ENCODE data around the gene TMEM271. TPM values are rescaled to one million over a fixed set of nuclear protein-coding genes. Genes with fewer than 3 reads are reported as not detected.

TMEM271 gene
- total RNA-seq, 1 donor from 2014 or later = not detected

DNA sequence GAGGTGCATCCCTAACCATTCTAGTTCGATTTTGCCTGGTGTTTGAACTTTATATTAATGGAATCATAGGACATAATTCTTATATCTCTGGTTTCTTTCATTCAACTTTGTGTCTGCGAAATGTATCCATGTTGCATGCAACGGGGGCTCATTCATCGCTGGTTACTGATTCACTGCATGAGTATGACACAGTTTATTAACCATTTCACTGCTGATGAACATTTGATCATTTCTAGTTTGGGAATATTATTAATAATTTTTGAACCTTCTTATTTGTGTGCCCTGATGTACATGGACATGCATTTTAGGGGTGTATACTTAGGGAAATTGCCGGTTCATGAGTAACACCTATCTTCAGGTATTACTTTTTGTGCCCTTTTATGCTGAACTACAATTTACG lies 5.1 kb upstream of the TMEM271 start:
- DNase-seq (ENCODE audit: low spot score) = no peak

DNA sequence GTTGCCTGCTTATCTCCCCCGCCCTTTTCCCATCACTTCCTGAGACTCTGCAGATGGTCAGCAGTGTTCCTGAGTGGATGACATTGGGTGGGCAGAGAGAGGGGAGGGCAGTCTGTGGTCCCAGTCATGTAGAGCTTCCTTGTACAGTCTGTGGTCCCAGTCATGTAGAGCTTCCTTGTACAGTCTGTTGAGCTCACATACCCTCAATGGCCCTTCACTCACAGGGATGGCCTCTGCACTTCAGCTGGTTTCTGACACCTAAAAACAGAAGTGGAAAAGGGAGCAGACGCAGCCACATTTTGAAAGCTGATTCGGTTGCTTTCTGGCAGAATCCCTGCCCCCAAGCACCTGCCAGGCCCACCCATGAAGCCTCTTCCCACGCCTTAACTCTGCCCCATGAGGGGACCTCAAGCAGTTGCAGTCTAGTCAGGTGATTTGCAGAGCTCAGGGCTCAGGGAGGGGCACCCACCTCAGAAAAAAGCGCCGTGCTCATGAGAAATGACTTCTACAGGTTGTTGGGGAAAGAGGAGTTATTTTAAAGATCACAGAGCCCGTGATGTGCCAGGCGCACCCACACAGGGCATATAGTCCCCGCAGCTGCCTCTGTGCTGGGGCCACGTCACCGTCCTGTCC lies 3.6 kb upstream of the TMEM271 start:
- DNase-seq (ENCODE audit: low spot score) = no peak

DNA sequence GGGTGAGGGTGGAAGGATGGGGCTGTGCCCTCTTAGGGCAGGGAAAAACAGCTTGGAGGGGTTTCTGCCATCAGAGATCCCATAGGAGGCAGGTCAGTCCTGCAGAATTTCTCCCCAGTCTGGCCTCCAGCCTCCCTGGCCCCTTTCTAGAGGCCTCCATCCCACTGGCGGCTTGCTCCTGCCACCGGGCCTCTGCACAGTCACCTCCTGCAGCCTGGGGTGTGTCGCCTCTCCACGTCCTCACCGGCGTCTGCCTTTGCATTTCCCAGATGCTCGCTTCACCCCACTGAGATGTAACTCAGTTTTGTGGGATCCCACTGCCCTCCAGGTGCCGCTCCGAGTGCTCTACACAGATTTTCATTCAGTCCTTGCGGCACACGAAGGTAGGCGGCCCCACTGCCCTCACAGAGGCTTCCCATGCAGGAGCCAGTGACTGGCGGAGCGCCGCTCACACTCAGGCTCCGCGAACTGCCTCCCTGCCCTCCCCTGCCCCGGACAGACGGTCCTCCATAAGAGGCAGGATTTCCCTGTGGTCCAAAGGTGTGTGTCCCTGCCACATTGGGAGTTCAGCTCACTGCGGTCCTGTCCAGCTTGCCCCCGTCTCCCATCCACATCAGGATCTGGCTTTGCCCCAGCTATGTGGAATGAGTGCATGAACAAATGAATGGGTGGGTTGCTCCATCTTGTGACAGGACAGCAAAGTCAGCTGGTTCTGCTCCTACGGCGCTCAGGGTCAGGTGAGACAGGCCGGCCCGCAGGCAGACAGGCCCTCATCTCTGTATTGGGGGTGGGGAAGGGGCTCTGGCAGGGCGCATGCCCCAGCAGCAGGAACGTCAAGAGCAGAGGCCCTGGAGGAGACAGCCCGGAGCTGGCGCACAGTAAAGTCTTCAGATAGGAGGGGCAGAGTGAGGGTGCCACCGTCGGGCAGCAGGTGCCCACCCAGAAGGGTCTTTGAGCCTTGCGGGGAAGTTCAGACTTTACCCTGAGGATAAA lies 2.7 kb upstream of the TMEM271 start:
- no peak for DNase-seq (ENCODE audit: low spot score)

DNA sequence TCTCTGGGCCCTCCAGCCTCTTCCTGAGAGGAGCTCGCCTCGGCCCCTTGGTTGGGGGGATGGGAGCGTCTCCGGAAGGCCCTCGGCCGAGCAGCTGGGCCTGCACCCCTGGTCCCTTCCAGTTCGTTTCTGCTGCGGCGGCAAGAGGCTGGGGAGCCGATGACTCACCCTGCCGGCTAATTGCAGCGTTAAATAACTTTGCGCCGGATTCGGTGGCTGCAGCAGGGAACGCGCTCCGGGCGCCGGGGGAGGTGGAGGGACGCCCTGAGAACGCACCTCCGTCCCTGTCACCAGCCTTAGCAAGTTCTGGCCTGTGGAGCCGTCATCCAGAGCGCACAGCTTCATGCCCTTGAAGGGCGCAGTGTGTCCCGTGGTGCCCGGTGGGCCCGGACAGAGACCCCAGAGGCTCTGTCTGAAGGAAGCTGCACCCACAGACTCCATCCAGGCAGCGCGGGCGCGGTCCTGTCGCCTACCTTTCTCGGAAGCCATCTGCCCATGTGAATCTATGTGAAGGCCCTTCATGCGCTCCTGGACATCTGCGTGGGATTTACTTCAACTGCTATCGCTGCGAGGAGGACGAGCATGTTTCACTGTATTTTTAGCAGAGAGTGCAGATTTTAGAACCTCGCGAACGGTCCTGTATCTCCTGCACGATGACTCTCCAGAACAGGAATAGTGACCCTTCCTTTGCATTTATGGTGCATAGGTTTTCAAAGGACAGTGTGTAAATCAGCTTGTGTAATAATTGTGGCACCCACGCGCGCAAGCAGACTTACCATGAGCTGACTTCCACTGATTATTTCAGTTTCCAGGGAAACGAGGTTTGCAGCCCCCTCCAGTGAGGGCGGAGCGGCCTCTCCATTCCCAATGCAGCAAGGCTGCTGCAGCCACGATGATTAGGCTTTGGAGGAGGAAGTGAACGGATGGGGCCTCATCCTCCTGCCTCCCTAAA lies 1.7 kb upstream of the TMEM271 start:
- DNase-seq (ENCODE audit: low spot score) = no peak

DNA sequence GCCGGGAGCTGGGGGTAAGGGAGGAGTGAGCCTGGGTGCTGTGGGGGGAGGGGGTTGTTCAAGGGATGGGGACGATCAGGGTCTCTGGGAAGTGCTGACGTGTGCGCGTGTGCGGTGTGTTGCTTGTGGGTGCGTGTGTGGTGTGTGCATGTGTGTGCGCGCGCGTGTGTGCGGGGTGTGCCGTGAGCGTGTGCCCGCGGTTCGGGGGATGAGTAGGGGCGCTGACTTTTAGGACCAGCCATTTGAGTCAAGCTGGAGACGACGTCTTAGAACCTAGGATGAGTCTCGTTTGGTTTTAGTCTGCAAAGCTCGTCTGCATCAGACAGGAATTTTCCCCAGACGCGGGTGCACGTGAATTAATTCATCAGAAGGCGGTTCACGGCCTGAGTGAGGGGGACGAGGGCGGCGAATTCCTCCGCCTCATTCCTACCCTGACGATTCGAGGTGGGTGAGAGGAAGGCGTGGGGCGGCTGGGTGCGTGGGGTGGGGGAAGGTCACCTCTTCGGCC lies 950 bp upstream of the TMEM271 start:
- DNase-seq (ENCODE audit: low spot score) = no peak

DNA sequence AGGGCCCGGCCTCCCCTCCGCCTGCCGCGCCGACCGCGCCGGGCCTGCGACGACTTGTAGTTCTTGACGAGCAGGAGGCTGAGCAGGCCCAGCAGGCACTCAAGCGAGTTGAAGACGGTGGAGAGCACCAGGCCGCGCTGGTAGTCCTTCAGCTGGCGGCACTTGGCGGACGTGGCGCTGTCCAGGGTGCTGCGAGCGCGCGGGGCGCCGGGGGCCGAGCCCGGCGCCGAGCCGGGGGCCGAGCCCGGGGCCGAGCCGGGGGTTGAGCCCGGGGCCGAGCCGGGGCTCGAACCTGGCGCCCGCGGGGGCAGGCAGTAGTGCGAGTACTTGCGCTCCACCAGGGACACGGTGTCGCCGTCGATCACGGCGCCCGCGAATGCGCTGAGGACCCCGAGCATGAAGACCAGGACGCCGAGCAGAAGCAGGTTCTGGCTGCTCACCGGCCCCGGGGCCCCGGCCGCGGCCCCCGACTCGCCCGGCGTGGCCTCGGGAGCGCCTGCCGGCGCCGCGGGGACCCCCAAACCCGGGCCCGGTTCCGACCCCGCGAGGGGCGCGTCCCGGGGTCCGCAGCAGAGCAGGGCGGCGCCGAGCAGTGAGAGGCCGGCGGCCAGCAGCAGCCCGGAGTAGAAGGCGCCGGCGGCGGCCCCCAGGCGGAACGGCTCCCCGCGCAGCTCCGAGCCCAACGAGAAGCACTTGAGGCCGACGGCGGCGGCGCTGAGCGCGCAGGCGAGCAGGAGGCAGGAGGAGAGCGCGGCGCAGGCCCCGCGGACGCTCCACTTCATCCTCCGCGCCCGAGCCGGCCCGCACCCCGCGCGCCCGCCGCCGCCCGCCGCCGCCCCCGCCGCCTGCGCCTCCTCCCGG lies 584 bp downstream of the TMEM271 start:
- peak; percentile 63 for DNase-seq (ENCODE audit: low spot score)

DNA sequence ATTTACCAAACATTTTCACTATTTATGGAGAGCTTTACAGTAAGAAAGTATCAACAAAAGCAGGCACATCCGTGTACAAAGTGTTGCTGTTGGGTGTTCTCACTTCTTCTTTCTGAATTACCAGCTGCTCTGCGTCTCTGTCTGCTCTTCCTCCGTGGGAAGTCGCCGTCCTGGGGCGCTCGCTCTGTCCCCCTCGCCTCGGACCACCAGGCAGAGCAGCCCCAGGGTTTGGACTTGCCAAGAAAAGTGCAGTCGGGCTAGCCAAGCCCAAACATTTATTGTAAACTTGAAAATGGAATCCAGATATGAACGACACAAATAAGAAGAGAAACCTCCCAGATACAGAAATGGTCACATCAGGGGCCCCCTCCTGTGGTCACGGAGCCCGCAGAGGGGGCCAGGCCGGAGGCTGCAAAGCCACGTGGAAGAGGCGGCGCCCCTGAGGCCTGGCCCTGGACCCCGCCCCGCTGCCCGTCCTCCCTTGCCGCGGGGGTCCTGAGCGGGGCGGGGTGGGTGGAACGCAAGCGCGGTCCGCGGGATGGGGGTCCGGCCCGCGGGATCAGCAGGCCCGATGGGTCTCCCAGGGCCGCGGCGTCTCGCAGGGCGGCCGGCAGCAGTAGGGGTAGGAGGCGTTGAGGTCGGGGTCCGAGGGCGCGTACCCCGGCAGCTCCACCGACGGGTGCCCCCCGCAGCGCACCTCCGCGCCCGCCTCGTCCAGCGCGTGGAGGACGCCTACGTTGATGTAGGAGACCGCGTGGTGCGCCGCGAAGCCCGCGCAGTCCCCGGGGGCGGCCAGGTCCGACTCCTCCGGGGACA lies 1.5 kb downstream of the TMEM271 start:
- DNase-seq (ENCODE audit: low spot score) = no peak

DNA sequence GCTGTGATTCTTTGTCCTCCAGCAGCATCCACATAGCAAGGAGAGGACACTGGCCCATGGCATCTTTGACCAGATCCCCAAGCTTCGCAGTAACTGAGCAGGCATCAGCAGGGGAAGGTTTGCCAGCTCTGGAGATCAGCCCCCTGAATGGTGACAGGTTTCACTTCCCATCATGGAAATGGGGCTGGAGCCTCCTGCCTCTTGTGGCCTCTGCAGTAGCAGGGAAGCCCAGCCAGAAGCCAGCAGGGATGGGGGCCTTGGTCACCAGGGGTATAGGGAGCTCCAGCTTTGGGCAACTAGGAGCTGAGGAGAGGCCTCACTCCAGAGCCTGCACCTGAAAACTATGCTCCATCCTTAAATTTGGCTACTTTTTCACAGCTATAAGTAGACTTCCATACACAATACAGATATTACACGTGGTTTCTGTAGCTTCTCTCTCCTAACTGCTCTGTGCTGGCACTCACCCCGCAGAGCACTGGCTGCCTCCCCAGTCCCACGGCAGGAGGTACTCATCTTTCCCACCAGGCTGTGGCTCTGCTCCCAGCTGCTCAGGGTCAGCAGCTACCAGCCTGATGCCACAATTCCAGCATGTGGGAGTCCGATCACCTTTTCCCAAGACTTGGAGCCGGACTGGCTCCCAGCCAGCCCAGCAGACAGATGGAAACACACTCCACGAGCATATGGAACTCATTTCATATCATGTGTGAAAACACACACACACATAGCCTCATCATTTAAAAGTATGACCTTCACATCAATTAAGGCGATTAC lies 2.8 kb downstream of the TMEM271 start:
- no peak for DNase-seq (ENCODE audit: low spot score)

DNA sequence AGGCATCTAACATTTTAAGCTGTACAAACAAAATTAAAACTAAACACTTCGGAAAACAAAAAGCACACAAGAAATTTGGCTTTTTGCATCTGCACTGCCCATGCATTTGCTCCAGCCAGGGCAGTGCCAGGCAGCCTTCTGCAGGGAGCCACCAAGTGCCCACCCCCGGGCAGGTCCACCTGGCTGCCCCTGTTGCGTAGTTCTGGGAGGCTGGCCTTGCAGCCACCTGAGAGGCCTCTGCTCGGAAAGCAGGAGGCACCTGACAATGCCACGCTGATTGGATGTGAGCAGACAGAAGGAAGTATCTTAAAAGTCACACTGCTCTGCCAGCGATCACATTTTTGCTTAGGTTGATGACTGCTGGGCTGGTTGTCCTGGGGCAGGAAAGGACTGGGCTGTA lies 3.5 kb downstream of the TMEM271 start:
- no peak for DNase-seq (ENCODE audit: low spot score)

DNA sequence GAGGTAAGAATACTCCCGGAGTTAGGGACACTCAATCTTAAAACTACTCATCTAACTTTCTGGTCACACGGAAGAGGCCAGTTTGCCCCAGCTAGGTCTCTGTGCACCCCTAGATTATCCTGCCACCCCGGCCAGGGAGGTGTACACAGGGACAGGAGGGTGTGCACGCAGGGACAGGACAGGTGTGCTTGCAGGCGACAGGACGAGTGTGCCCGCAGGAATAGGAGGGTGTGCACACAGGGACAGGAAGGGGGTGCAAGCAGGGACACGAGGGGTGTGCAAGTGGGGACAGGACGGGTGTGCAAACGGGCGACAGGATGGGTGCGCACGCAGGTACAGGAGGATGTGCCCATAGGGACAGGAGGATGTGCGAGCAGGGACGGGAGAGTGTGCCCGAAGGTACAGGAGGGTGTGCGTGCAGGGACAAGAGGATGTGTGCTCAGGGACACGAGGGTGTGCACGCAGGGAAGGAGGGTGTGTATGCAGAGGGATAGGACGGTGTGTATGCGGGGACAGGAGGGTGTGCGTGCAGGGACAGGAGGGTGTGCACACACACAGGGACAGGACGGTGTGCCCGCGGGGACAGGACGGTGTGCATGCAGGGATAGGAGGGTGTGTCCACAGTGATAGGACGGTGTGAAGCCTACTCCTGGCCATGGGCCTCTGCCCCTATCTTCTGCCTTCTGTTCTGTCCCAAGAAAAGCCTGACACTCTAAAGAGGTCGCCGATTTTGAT lies 4.1 kb downstream of the TMEM271 start:
- DNase-seq (ENCODE audit: low spot score) = no peak

DNA sequence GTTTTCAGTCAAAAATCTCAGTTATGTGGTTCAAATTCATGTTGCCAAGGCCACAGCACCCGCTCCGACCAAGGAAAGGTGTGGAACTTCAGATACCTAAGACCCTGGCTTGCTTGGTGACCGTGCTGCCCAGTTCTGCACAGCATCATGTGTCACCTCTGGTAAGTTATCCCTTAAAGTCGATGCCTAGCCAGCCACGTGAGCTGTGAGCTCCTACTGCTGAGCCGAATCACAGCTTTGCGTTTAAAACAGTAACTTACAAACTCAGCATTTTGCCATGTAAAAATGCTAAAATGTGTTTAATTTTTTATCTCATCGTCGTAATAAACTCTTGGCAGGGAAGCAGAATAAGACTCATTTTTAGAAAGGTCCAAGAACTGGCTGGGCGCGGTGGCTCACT lies 5.3 kb downstream of the TMEM271 start:
- no peak for DNase-seq (ENCODE audit: low spot score)

DNA sequence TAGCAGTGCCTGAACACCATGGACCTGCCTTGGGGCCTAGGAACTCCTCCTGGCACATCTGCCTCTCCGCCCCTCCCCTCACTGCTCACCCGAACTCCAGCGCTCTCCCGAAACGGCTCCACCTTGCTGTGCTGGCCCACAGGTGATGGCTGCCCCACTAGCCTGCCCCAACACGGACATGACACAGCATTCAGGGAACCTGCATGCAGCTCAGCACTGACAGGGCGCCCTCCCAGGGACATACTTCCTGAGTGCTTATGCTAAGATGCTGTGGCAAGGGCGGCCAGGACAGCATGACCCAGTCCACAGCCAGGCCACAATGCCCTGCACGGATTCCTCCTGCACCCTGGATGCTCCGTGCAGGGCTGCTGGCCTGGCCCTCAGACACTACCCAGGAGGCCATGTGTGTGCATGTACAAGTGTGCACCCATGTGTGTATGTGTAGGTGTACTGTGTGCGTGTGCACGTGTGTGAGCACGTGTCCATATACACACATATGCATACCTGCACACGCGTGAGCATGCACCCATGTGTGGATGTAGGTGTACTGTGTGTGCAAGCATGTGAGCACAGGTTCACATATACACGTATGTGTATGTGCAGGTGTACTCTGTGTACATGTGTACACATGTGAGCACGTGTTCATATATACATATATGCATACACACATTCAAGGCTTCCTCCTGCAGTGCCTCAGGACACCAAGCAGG lies 6.0 kb downstream of the TMEM271 start:
- no peak for DNase-seq (ENCODE audit: low spot score)

DNA sequence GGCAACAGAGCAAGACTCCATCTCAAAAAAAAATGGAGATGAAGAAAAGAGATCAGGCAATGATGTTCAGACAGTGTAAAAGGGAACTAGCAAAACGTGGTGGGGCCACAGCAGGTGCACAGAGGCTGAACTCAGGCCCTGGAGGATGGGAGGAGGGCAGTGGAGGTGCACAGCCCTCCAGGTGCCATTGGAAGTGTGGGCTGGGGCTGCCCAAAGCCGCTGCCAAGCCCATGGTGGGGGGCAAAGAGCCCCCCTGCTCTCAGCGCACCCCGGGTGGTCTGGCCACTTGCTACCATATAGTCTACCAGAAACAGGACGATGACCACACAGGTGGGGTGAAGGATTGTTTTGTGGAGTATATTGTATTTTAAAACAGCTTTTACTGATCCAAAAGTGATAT lies 7.1 kb downstream of the TMEM271 start:
- no peak for DNase-seq (ENCODE audit: low spot score)

DNA sequence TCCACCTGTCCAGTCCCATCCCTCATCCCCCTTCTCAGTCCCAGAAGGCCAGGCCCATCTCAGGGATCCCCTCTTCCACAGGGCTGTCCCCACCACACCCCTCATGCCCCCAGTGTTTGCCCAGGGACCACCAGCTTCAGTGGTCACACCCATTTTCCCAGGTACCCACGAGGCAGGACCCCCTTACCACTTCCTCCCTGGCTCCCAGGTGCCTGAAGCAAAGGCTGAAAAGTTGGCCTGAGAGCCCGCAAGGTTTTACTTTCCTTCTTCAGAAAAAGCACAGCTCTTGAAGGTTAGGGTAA lies 7.8 kb downstream of the TMEM271 start:
- DNase-seq (ENCODE audit: low spot score) = no peak

DNA sequence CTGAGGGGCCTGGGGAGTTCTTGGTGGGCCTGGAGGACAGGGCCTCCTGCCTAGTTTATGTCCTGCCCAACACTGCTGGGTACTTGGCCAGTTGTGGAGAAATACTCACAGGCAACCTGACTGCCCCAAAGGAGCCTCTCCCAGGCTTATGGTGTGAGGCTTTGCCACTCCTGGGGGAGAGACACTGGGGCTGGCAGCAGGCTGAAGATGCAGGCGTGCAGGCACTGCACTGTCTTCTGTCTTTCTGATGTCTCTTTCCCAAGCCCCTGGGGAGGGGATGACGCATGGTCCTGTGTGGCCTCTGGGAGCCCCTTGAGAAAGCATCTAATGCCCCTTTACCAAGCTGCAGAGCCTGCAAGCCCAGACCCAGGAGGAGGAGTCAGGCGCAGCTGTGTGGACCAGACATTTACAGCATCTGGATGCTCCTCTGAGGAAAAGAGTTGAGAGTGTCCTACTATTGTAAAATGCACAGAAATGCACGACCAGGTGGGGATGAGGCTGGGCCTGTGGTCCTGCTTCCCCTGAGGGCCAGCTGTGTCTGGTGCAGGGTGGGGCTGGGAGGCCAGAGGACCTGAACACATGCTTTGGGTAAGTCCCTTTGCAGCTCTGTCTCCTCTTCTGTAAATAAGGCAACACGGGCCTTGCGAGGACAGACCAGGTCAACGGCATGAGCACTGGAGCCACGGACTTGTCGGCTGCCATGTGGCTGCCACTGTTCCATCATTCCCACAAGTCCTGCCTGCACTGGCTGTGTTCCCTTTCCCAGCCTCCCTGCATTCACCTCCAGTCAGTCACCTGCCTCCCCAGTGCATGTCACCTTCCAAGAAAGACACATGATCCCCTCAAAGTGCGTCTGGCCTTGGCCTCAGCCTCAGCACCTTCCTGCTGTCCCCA lies 8.4 kb downstream of the TMEM271 start:
- DNase-seq (ENCODE audit: low spot score) = no peak

DNA sequence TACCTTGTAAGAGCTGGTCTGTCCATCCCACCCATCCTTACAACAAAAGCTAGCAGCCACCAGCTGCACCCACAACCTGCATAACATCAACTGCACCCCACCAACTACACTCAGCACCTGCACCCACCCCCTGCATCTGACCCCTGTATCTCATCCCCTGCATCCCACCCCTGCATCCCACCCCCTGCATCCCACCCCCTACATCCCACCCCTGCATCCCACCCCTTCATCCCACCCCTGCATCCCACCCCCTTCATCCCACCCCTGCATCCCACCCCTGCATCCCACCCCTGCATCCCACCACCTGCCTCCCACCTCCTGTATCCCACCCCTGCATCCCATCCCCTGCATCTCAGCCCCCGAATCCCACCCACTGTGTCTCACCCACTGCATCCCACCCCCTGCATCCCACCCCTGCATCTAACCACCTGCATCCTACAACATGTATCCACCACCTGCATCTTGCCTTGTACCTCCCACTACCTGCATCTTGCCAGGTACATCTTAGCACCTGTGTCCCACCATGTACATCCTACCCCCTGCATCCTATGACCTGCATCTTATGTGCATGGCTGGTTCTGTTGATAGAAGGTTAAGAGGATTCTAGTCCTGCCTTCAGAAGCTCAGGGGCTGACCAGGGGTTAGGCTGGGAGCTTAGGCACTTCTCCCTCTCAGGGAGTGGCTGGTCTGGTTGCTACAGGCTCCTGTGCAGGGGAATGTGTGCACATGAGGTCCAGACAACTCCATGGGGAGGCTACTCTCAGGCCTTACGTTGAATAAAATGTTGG lies 9.4 kb downstream of the TMEM271 start:
- DNase-seq (ENCODE audit: low spot score) = no peak
